ENCODE results near the gene CNGA2.

Gene CNGA2

DNA sequence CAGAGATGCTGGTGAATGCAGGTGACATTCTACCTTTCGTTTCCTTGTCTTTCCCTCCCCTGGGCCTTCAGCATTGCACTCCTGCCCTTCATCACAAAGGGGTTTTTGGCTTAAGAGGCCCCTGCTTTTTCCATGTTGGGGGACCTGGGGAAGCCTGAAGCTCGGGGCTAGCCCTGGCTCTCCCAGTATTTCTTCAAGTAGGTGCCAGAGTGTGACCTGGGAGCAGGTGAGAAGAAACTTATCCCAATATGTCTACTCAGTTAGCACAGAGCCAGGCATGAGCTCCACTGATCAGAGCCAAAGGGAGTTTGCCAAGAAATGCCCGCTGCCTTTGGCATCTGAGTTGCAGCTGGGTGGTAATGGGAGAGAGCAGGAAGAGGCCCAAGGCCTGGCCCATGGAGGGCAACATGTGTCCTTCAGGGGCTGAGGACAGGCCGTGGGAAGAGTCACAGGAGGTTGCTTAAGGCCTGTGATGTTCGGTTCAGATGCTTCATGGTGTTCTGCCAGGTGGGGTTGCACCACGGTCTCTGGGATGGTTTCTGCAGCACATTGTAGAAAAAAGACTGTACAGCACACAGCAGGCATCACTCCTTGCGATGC, 31.7 kb upstream of the CNGA2 start:
- Mint-ChIP-seq H3K4me3 (no peak overlapping the region), H3K27ac (no peak overlapping the region), H3K4me1 (no peaks in the 10 kb centered on the region), H3K36me3 (no peaks in the 10 kb centered on the region), H3K9me3 (no peaks in the 10 kb centered on the region)
- DNase-seq (ENCODE audit: low spot score in 2 of 2) (no peak), ATAC-seq (no peak)

GRCh38 chrX:151703487-151703886, 31.1 kb upstream of the CNGA2 start:
- H3K4me1 Mint-ChIP-seq = no peaks in the 10 kb centered on the region
- H3K9me3 Mint-ChIP-seq = no peaks in the 10 kb centered on the region
- ATAC-seq (no peak), DNase-seq (ENCODE audit: low spot score in 2 of 2) (no peak)
- H3K4me3 Mint-ChIP-seq = no peak overlapping the region
- no peaks in the 10 kb centered on the region for H3K36me3 Mint-ChIP-seq
- H3K27ac Mint-ChIP-seq = no peak overlapping the region

GRCh38 chrX:151704041-151704663, 30.4 kb upstream of the CNGA2 start:
- Mint-ChIP-seq H3K36me3 (no peaks in the 10 kb centered on the region), H3K27ac (no peak overlapping the region), H3K4me3 (no peak overlapping the region), H3K9me3 (no peaks in the 10 kb centered on the region), H3K4me1 (no peaks in the 10 kb centered on the region)
- no peak for DNase-seq (ENCODE audit: low spot score in 2 of 2)
- no peak for ATAC-seq

GRCh38 chrX:151708821-151709220, 25.7 kb upstream of the CNGA2 start:
- H3K36me3 Mint-ChIP-seq = no peaks in the 10 kb centered on the region
- DNase-seq (ENCODE audit: low spot score in 2 of 2) = no peak
- no peak overlapping the region for H3K27ac Mint-ChIP-seq
- H3K4me3 Mint-ChIP-seq = no peak overlapping the region
- H3K9me3 Mint-ChIP-seq = no peaks in the 10 kb centered on the region
- no peaks in the 10 kb centered on the region for H3K4me1 Mint-ChIP-seq
- ATAC-seq = no peak

DNA sequence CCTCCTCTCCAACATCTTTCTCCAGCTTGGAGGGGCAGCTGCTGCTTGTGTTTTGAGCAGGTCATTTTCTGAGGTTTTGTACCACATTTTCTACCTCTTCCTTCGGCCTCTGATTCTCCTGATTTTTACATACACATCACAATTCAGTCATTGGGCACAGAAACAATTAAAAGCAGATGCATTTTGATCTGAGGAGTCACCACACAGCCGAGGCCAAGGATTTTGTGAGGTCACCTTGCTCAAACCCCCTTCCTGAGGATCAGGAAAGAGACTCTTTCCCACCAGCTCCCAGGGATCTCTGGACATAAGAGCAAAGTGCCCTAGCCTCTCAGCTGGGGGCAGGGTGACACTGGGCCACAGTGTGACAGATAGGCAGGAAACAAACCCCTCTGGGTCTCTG, 24.1 kb upstream of the CNGA2 start:
- no peaks in the 10 kb centered on the region for H3K36me3 Mint-ChIP-seq
- DNase-seq (ENCODE audit: low spot score in 2 of 2) (no peak), ATAC-seq (no peak)
- H3K9me3 Mint-ChIP-seq = no peaks in the 10 kb centered on the region
- no peak overlapping the region for H3K4me3 Mint-ChIP-seq
- no peak overlapping the region for H3K27ac Mint-ChIP-seq
- H3K4me1 Mint-ChIP-seq = no peaks in the 10 kb centered on the region

GRCh38 chrX:151711154-151711553, 23.4 kb upstream of the CNGA2 start:
- H3K36me3 Mint-ChIP-seq = no peaks in the 10 kb centered on the region
- H3K9me3 Mint-ChIP-seq = no peaks in the 10 kb centered on the region
- H3K4me1 Mint-ChIP-seq = no peaks in the 10 kb centered on the region
- ATAC-seq (no peak), DNase-seq (ENCODE audit: low spot score in 2 of 2) (no peak)
- H3K27ac Mint-ChIP-seq = no peak overlapping the region
- H3K4me3 Mint-ChIP-seq = no peak overlapping the region

DNA sequence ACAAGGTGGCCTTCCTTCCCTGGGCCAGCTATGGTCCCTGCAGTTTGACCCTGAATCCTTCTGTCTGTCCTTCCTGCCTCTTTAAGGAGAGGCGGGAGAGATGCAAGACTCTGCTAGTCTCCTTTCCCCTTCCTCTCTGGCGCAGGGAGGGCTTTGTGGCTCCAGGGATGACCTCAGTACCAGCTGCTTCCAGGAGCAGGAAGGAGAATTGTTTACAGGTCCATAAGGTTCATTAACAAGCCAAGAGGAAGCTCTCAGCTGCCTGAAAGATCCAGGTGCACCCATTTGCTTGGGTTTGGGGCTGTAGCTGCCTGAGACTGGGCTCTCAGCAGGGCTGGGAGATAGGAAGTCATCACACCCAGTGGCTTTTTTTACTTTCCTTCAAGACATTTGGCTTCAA, 22.8 kb upstream of the CNGA2 start:
- Mint-ChIP-seq H3K9me3 (no peaks in the 10 kb centered on the region), H3K27ac (no peak overlapping the region), H3K36me3 (no peaks in the 10 kb centered on the region), H3K4me1 (no peaks in the 10 kb centered on the region), H3K4me3 (no peak overlapping the region)
- DNase-seq (ENCODE audit: low spot score in 2 of 2) = no peak
- no peak for ATAC-seq

GRCh38 chrX:151712253-151712652, 22.3 kb upstream of the CNGA2 start:
- no peaks in the 10 kb centered on the region for H3K9me3 Mint-ChIP-seq
- H3K4me3 Mint-ChIP-seq = no peak overlapping the region
- H3K36me3 Mint-ChIP-seq = no peaks in the 10 kb centered on the region
- H3K4me1 Mint-ChIP-seq = no peaks in the 10 kb centered on the region
- no peak overlapping the region for H3K27ac Mint-ChIP-seq
- no peak for ATAC-seq
- no peak for DNase-seq (ENCODE audit: low spot score in 2 of 2)

DNA sequence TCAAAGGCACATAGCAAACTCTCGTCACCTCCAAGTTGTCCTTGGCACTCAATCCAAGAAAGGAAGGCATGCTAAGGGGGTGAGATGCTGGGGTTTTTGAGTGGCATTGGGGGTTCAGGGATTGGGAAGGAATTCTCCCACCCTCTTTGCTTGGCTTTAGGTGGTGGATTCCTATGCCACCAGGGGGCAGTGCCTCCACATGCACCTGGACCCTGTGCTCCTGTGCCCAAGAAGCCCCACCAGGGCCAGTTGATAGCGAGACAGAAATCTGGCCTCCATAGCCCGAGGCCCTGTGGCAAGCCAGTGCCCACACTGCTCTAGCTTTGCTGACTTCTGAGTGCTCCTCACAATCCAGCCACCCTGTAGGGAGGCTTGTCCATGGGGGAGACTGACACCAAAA, 20.7 kb upstream of the CNGA2 start:
- peak in 1 of 2 donors; percentile 44 for DNase-seq (ENCODE audit: low spot score in 2 of 2)
- Mint-ChIP-seq H3K36me3 (no peaks in the 10 kb centered on the region), H3K27ac (no peak overlapping the region), H3K9me3 (no peaks in the 10 kb centered on the region), H3K4me3 (no peak overlapping the region), H3K4me1 (no peaks in the 10 kb centered on the region)
- no peak for ATAC-seq

- Mint-ChIP-seq H3K4me1 (no peaks in the 10 kb centered on the region), H3K36me3 (no peaks in the 10 kb centered on the region), H3K27ac (no peak overlapping the region), H3K9me3 (no peaks in the 10 kb centered on the region), H3K4me3 (no peak overlapping the region)
- DNase-seq (ENCODE audit: low spot score in 2 of 2) = no peak
- no peak for ATAC-seq
Observed at GRCh38 chrX:151714362-151714761, 20.2 kb upstream of the CNGA2 start.

- H3K4me3 Mint-ChIP-seq = no peak within 1 kb of the TSS
- ATAC-seq = no peak
- no peak within 1 kb of the TSS for H3K27ac Mint-ChIP-seq
- no peaks in the 10 kb centered on the region for H3K4me1 Mint-ChIP-seq
- no peaks in the 10 kb centered on the region for H3K36me3 Mint-ChIP-seq
- no peaks in the 10 kb centered on the region for H3K9me3 Mint-ChIP-seq
- DNase-seq (ENCODE audit: low spot score in 2 of 2) = no peak
Observed at GRCh38 chrX:151715752-151716151, 18.8 kb upstream of the CNGA2 start, which contains the start of gene FATE1. Gene FATE1, plus strand, starts transcription at chrX:151716035. Its CDS starts 85 bp downstream, at chrX:151716120.

- H3K4me3 Mint-ChIP-seq = no peak overlapping the region
- no peaks in the 10 kb centered on the region for H3K9me3 Mint-ChIP-seq
- no peaks in the 10 kb centered on the region for H3K4me1 Mint-ChIP-seq
- no peak overlapping the region for H3K27ac Mint-ChIP-seq
- ATAC-seq (no peak), DNase-seq (ENCODE audit: low spot score in 2 of 2) (no peak)
- H3K36me3 Mint-ChIP-seq = no peaks in the 10 kb centered on the region
Observed at GRCh38 chrX:151722241-151722846, 12.2 kb upstream of the CNGA2 start.

DNA sequence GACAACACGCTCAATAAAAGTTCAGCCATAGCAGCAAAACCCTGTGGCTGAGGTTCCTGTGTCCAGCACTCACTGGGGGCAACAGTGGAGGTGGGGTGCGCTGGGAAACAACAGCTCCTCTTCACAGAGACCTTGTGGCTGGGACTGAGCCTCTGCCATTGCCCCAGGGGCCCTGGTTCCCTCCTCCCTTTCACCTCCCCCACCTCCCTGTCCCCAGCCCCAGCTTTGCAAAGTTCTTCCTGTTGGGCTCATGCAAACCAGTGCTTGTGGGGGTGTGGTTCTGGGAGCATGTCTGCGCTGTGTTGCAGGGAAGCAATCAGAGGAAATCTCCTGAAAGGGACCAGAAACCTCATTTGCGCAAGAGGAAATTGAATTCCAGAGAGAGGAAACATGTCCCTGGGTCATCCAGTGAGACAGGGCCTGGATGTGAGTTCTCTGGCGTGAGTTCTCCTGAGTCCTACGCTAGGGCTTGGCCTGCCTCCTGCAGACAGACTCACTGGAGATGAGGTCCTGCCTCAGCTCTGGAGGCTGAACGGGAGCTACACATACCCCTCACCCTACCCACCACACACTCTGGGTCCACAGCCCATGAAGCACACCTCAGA, 11.3 kb upstream of the CNGA2 start:
- Mint-ChIP-seq H3K4me3 (no peak overlapping the region), H3K9me3 (no peaks in the 10 kb centered on the region), H3K27ac (no peak overlapping the region), H3K4me1 (no peaks in the 10 kb centered on the region), H3K36me3 (no peaks in the 10 kb centered on the region)
- no peak for ATAC-seq
- no peak for DNase-seq (ENCODE audit: low spot score in 2 of 2)

DNA sequence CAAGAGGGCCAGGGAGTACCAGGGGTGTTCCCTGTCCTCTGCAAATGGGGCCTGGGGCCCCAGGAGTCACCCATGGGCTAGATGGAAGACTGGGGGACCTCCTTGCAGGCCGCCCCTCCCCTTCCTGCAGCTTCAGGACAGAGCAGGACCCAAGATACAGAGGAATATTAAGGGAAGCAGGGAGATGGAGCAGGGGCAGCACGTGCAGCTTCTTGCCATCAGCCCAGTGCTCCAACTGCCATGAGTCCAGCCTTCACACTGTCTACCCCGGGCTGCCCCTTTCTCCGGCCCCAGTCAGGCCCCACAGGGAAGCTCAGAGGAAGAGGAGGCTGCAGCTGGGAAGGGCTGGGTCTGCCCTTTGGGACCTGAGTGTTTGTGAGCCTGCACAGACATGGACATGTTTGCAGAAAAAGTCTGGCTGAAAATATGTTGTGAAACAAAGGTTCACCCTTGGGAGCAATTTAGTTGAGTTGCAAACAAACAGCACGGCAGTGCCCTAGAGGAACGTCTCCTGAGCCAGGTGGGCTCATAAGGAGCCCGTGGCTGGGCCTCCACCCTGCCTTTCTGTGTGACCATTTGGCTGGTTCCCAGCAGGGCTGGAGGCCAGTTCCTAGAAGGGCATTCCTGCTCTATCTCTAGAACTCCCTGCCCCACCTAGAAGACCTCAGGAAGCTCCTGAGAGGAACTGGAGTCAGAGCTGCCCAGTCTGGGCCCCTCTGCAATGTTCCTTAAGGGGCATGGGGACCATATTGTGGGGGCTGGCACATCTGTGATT, 9.8 kb upstream of the CNGA2 start:
- Mint-ChIP-seq H3K4me1 (no peaks in the 10 kb centered on the region), H3K36me3 (no peaks in the 10 kb centered on the region), H3K27ac (no peak overlapping the region), H3K9me3 (no peaks in the 10 kb centered on the region), H3K4me3 (no peak overlapping the region)
- no peak for DNase-seq (ENCODE audit: low spot score in 2 of 2)
- no peak for ATAC-seq

DNA sequence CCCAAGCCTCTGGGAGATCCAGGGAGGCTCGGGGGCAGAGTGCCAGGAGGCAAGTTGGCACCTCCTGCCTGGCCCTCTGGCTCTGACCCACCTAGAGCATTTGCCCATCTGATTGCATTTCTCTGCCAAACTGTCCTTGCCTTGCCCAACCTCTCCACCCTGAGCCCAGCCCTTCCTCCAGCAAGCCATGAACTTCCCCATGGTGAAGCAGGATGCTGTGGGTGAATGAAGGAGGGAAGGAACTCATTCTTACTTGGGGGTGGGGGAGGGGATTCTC, 9.3 kb upstream of the CNGA2 start:
- Mint-ChIP-seq H3K9me3 (no peaks in the 10 kb centered on the region), H3K4me1 (no peaks in the 10 kb centered on the region), H3K36me3 (no peaks in the 10 kb centered on the region), H3K27ac (no peak overlapping the region), H3K4me3 (no peak overlapping the region)
- no peak for ATAC-seq
- DNase-seq (ENCODE audit: low spot score in 2 of 2) = no peak

DNA sequence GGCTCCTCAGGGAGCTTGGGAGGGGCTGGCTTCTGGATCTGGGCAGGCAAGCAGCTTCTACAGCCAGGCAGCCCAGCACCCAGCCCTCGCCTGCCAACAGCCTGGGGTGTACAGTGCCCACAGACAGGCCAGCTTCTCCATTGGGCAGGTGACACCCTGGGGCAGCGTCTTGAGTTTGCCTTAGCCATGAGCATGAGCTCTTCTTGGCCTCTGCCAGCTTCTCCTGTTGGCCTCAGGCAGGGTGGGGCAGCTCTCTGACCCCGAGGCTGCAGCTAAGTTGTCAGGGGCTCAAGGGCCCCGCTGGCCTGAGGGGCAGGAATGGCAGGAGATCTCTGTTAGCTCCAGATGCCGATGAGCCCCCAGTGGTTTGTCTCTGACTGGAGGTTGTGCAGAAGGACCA, 7.8 kb upstream of the CNGA2 start:
- Mint-ChIP-seq H3K4me3 (no peak overlapping the region), H3K27ac (no peak overlapping the region), H3K36me3 (no peaks in the 10 kb centered on the region), H3K4me1 (no peaks in the 10 kb centered on the region), H3K9me3 (no peaks in the 10 kb centered on the region)
- DNase-seq (ENCODE audit: low spot score in 2 of 2) (no peak), ATAC-seq (no peak)

Data from stimulated activated effector memory CD8-positive, alpha-beta T cell treated with anti-CD3 and anti-CD28 coated beads, Interleukin-12 subunit alpha, Interleukin-12 subunit beta, amount 100 ng/mL, for 72 hours (primary cell).